Measurements from ENCODE around the gene SOHLH1.

The SOHLH1 gene

DNA sequence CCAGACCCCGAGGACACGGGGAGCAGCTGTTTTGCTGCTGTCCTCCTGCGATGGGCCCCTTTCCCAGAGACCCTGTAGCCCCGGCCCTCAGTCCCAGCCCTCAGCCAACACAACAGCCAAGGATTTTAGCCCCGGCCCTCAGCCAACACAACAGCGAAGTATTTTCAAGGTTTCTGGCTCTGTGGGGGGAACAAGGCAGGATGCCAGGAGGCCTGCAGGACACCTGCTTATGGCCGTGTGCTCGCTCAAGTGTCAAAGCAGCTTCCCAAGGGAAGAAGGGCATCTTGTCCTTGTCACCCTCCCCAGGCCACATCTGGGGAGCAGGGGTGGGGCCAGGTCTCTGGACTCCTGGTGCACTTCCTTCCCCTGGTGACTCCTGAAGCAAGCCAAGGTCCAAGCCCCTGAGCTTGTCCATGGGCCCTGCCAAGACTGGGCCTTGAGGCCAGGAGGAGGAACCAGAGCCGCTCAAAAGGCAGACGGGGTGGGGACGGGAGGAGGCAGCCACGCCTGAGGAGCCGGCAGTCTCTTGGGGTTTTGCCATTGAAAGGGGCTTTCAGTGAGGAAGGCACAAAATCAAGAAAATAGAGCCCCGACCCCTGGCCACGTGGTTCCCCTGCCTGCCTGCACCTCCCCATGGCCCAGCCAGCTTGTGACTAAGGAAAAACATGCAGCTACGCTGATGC, 13.5 kb upstream of the SOHLH1 start:
- in situ Hi-C loops (cut with MboI; ENCODE audit: low pct_unique_long_range_greater_than_20kb, low sequenced_read_pairs, unreplicated experiment), result no loop called here
- DNase-seq (ENCODE audit: low spot score), result no peak
- TF ChIP-seq, protein P1, sequence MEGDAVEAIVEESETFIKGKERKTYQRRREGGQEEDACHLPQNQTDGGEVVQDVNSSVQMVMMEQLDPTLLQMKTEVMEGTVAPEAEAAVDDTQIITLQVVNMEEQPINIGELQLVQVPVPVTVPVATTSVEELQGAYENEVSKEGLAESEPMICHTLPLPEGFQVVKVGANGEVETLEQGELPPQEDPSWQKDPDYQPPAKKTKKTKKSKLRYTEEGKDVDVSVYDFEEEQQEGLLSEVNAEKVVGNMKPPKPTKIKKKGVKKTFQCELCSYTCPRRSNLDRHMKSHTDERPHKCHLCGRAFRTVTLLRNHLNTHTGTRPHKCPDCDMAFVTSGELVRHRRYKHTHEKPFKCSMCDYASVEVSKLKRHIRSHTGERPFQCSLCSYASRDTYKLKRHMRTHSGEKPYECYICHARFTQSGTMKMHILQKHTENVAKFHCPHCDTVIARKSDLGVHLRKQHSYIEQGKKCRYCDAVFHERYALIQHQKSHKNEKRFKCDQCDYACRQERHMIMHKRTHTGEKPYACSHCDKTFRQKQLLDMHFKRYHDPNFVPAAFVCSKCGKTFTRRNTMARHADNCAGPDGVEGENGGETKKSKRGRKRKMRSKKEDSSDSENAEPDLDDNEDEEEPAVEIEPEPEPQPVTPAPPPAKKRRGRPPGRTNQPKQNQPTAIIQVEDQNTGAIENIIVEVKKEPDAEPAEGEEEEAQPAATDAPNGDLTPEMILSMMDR (IDR thresholded peaks at IDR 0.05; ENCODE audit: extremely low read depth, insufficient read depth, missing control alignments), result no peak

DNA sequence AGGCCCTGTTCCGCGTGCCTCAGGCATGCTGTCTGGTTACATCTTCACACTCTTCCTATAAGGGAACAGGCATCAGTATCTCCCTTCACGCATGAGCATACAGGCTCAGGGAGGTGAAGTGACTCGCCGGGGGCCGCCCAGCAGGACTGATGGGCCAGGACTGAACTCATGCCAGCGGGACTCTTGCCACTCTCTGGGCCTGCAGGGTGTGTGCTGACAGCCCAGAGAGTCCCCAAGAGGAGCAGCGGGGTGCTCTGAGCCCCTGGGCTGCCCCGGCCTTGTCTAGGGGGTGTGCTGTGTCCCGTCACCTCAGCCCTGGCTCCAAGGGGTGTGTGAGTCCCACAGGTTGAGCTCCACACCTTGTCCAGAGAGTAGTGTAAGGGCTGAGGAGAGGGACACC, 12.6 kb upstream of the SOHLH1 start:
- TF ChIP-seq, protein P1 (IDR thresholded peaks at IDR 0.05; ENCODE audit: extremely low read depth, insufficient read depth, missing control alignments), result no peak

DNA sequence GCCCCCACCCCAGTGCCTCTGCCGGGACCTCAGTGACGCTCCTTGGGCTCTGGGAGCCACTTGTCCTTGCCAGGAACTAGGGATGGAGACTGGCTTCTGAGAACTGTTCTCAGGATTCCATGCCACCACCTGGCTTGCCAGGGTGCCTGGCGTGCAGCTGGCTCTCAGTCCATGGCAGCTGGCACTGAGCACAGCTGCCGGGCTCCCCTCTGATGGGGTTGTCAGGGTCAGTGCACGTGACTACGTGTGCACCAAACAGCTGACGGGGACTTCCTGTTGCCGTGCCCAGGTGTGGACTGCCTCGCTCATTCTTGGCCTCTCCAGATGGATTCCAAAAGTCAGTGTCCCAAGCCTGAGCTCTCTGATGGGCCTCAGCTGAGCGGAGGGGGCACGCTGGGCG, 12.1 kb upstream of the SOHLH1 start:
- TF ChIP-seq, protein P1 (IDR thresholded peaks at IDR 0.05; ENCODE audit: extremely low read depth, insufficient read depth, missing control alignments), result no peak
- no peak for DNase-seq (ENCODE audit: low spot score)
- in situ Hi-C loops (cut with MboI; ENCODE audit: low pct_unique_long_range_greater_than_20kb, low sequenced_read_pairs, unreplicated experiment), result no loop called here

More for the DNA sequence above, 12.6 kb upstream of the SOHLH1 start:
- in situ Hi-C loops (cut with MboI; ENCODE audit: low pct_unique_long_range_greater_than_20kb, low sequenced_read_pairs, unreplicated experiment), result no loop called here
- DNase-seq (ENCODE audit: low spot score), result no peak

DNA sequence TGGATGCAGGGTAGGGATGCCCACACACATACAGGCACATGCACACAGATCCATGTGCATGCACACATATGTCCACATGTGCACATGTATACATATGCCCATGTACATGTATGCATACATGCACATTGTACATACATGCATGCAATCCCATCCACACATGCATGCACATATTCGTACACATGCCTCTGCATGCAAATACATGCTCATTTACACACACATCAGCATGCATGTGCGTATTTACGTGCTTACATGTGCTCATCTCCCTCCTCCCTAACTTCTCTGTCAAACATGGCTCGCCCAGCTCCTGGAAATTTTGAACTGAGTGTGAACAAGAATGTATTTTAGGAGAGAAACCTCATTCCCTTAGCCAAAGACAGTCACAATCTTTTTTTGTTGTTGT, 8.9 kb upstream of the SOHLH1 start:
- no peak for DNase-seq (ENCODE audit: low spot score)
- in situ Hi-C loops (cut with MboI; ENCODE audit: low pct_unique_long_range_greater_than_20kb, low sequenced_read_pairs, unreplicated experiment), result no loop called here
- TF ChIP-seq, protein P1 (IDR thresholded peaks at IDR 0.05; ENCODE audit: extremely low read depth, insufficient read depth, missing control alignments), result no peak

DNA sequence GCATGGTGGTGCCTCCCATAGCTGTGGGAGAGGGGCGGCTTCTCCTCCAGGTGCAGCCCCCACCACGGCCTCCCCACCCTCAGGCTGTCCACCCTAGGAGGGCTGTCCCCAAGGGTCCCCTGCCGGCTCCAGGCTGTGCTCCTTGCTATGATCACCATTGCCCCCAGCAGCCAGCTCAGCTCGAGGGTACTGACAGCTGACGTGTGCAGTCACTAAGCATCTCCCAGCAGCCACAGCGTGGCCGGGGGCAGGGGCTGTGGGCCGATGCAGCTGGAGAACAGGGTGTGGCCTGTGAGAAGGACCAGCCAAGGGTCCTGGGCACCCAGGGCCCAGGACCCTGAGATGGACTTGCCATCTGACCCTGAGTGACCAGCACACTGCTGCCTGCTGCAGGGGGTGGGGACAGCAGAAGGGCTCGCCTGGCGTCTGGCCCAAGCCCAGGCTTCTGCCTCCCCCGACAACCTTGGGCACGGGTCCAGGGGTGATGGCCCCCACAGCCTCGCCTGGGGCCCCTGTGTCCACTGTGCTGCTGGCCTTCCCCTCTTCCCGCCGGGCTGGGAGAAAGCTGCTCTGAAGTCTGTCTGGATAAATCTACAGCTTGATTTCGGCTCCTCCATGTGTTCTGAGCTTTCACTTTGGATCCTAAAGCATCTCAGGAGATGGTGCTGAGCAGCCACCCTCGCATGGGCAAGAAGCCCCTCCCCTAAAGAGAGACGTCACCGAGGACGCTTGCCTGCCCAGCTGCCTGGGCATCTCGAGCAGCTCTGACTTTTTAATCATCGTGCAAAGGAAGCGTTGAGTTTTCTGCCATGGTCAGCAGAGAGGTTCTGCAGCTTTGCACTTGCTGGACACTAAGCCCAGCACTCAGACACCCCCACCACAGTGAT, 8.2 kb upstream of the SOHLH1 start:
- in situ Hi-C loops (cut with MboI; ENCODE audit: low pct_unique_long_range_greater_than_20kb, low sequenced_read_pairs, unreplicated experiment), result no loop called here
- TF ChIP-seq, protein P1 (IDR thresholded peaks at IDR 0.05; ENCODE audit: extremely low read depth, insufficient read depth, missing control alignments), result no peak
- no peak for DNase-seq (ENCODE audit: low spot score)

DNA sequence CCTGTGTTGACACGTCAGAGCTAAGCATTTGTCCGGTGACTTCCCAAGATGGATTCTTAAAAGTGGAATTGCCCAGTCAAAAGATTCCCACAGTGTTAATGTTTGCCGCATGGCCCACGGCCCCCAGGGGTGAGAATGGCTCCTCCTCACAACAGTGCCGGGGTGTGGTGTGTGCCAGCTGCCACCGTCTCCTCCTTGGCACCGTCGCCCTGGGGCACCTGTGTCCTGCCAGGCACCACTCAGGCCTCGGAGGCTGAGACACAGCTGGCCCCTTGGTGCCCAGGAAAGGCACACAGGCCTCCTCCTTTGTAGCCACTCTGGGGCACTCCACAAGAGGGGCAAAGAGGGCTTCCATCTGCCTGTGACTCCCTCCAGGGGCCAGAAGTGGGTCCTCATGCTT, 7.0 kb upstream of the SOHLH1 start:
- DNase-seq (ENCODE audit: low spot score), result no peak

More for the DNA sequence above, 7.0 kb upstream of the SOHLH1 start:
- in situ Hi-C loops (cut with MboI; ENCODE audit: low pct_unique_long_range_greater_than_20kb, low sequenced_read_pairs, unreplicated experiment), result no loop called here
- TF ChIP-seq, protein P1 (IDR thresholded peaks at IDR 0.05; ENCODE audit: extremely low read depth, insufficient read depth, missing control alignments), result no peak
